NCI-H345 treated with DMSO at 0.1 percent for 48 hours (cell line): Measurements from ENCODE around the gene SASS6.

ENCODE experiments used
- DNase-seq: peaks from one replicate; lab custom pipeline; 2025; ENCODE audit not compliant: unreplicated experiment; lab: John Stamatoyannopoulos, UW

SASS6 gene

DNA sequence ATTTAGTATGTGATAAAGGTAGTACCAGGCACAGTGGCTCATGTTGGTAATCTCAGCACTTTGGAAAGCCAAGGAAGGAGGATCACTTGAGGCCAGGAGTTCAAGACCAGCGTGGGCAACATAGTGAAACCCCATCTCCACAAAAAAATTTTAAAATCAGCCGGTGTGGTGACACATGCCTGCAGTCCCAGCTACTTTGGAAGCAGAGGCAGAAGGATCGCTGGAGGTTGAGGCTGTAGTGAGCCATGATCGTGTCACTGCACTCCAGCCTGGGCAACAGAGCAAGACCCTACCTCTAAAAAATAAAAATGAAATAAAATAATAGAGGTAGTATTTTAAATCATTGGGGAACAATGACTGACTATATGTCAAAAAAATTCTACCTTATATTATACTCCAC lies 17.2 kb downstream of the SASS6 start:
- no peak for DNase-seq

DNA sequence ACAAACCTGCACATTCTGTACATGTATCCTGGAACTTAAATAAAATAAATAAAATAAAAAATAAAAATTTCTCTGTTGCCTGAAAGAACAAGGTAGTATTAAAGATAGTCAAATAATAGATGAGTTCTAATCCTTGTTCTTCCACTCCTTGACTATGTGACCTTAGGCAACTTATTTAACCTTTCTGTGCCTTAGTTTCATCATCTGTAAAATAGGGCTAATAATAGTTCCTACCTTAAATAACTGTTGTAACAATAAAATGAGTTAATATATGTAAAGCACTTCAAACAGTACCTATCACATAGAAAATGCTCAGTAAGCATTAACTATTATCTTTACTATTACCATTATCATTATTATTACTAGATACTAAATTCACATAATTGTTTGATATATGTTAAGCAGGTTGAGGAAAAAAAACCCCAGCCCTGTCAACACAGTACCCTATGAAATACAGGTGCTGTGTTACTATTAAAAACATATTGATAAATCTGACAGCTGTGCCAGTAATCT lies 23.1 kb downstream of the SASS6 start:
- no peak for DNase-seq

DNA sequence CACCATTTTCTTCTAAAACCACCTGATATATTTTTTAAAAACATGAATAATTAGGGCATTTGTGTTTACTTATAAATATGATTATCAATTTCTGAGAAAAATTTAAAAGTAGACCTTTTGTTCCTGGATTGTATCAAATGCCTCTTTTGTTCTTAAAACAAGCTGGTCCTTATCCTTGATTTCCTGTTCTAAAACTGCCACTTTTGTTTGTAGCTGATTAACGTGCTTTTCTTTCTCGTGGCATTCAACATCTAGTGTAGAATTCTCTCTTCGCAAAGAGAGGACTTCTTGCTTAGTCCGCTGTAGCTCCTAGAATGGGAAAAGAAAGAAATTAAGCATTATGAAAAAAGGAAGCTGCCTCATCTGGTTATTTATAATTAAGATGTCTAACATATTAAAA lies 25.0 kb downstream of the SASS6 start:
- no peak for DNase-seq

DNA sequence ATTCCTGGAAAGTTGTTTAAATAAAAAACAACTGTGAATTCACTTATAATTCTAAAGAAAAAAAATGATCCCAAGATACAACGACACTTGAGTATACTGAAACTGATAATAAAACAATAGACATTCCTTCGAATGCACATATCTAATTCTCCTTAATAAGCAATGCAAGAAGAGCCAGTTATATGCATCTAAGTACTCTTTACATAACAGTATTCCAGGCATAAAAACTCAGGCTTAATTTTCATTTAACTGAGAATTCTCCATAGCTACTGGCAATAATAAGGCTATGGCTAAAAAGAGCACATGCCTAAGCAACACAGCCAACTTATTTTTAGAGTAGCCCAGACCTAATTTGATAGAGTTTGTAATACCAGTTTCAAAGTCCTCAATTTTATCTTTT lies 31.2 kb downstream of the SASS6 start:
- no peak for DNase-seq

DNA sequence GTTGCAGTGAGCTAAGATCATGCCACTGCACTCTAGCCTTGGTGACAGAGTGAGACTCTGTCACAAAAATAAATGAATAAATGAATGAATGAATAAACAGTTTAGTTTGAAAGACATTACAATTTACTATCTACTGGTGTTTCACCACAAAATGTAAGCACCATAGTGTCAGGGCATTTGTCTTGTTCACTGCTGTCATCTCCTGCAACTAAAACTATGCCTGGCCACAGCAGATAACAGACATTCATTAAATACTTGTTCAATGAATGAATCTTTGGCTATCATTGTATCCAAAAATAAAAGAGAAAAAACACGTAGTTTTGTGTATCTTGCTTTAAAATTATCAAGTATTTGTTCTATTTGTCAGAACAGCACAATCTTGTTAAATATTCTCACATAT lies 32.5 kb downstream of the SASS6 start:
- DNase-seq = no peak

DNA sequence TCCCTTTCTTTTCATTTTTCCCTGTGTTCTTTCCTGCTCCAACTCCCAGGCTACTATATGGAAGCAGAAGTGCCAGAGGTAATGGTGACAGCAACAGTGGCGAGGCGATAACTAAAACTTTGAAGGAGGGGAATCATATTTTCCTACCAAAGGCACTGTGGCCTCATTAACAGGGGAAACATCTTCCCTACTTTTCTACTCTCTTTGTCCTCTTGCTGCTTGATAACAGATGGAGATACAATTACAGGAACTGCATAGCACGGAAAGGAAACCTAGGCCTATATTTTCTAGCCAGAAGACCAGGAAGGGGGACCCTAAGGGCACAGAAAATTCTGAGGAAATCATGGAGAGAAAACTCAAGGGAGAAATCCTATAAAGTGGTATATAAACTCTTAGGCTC lies 42.3 kb downstream of the SASS6 start:
- no peak for DNase-seq

DNA sequence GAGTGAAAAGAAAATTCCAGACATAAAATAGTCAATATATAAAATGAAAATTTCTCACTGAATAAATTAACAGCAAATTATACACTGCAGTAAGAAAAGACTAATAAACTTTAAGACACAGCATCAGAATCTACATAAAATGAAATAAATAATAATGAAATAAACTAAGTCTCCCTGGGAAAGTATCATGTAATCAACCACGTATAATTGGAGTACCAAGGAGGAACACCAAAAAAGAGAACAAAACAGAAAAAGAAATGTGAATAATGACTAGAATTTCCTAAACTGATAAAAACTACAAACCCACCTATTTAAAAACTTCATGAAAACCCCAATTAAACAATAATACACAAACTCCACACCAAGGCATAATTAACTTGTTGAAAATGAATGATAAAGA lies 43.6 kb downstream of the SASS6 start:
- no peak for DNase-seq

DNA sequence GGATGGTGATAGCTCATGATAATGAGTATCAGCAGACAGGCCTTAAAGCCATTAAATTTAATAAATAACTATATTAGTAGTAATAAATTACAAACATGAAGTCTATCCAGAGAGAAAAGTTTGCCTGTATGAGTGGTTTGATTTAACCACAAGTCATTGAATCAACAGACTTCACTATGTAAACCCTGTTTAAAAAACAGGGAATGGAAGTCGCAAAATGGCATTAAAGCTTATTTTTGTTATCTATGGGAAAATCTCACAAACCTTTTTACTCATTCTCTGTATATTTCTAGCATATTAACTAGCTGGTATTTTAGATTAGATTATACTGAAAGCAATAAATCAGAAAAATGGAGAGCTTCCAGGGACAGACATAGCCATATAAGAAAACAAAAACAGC lies 45.3 kb downstream of the SASS6 start:
- DNase-seq = no peak

DNA sequence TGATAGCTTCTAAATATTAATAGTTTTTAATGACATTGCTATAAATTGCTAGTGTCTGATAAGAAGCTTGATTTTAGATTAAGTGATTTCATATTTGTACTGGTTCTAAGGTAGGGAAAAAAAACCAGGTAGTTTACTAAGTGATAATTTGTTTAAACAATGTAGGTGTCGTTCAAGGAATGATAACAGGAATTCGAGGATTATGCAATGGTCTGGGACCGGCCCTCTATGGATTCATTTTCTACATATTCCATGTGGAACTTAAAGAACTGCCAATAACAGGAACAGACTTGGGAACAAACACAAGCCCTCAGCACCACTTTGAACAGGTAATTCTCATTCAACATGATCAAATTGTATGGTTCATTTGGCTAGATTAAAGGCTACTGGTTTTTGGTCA lies 52.4 kb downstream of the SASS6 start:
- no peak for DNase-seq

DNA sequence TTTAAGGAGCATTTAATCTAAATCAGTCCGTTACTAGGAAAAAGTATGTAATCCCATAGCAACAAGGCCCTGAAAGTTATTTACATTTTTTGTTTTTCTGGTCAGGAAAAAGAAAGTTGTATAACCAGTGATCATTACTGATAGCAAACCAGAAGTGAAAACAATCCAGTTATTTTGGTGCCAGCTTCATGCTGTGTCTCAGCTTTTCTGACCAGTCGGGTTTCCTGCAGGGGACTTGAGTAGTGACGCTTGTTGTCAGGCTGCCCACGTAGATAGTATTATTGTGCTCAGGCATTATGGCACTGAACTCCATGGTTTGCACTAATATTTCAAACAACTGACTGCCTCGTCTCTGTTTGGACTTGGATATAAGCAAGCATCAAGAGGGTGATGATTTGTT lies 55.2 kb downstream of the SASS6 start:
- DNase-seq = no peak

DNA sequence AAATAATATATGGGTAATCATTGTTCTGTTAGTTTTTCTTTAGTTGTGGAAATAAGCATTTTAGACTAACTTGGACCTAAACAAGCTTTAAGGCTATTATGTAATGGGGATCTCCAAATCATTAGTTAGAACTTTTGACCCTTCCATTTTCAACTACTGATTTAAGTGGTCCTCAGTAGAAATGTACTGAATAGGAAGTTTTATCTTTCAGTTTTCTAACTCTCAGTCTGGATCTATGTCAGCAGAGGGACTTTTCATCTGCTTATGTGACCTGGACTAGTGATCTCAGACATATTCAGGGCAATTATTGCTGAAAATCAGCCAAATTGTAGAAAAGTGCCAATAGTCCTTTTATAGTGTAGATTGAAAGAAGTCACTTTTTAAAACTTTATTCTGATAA lies 56.0 kb downstream of the SASS6 start:
- no peak for DNase-seq

DNA sequence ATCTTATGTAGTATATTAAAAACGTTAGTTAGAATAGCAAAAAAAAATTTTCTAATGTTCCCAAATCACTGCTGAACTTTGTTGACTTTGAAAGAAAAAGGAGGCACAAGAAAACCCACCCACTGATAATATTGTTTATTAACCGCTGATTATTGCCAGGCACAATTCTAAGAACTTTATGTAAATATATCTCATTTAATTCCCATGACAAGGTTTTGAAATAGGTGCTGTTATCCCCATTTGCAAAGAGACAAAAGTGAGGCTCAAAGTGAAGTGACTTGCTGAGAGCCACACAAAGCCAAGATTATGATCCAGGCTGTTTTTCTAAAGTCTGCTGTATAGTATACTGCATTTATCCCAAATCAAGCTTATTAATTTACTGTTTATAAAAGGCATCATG lies 56.4 kb downstream of the SASS6 start:
- no peak for DNase-seq

DNA sequence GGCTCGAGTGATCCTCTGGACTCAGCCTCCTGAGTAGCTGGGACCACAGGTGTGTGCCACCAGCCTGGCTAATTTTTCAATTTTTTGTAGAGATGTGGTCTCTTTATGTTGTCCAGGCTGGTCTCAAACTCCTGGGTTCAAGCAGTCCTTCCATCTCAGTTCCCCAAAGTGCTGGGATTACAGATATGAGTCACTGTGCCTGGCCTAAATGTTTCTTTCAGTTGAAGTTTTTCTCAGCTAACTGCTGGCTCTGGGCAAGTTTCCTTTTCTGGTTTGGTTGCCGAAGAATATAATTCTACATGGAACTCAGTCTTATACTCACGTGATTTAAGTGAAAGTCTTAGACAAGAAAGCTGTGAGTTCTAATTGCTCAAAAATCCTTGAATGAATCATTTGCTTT lies 57.0 kb downstream of the SASS6 start:
- DNase-seq = no peak

DNA sequence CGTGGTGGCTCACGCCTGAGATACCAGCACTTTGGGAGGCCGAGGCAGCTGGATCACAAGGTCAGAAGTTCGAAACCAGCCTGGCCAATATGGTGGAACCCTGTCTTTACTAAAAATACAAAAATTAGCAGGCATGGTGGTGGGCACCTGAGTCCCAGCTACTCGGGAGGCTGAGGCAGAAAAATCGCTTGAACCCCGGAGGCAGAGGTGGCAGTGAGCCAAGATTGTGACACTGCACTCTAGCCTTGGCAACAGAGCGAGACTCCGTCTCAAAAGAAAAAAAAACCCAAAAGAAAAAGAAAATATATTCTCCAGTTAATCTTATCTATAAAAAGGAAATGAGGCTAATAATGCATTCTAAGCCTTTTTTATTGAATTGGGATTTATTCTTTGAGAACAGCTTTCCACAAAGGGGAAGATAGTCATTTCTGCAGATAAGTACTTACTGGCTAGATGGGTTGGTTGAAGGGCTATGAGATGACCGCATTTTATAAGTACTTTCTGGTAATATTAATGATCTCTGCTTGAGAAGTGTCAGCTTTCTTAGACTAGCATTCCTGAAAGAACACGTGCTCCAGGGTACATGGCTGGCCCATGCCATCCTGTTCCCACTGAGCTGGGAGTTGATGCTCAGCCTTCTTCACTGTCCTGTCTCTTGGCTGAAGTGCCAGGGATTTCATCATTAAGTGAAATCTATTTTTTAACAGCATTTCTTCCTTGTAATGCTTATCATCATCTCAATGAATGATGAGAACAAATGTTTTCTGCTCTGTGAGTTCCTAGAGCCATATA lies 57.9 kb downstream of the SASS6 start:
- DNase-seq = no peak

DNA sequence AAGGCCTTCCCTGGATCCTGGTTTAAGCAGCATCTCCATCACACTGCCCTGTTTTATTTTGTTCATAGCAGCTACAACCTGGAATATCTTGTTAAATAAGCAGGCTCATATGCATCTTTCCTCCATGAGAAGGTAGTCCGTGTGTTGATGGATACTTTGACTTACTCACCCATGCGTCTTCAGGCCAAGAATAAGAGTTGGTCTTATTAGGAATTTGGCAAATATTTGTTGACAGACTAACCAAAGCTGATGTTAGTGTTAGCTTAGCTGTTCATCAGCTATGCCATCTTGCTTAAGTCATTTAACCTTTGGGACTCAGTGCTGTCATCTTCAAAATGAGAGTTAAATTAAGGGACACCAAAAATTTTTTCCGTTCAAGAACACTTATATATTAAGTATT lies 59.2 kb downstream of the SASS6 start:
- DNase-seq = no peak

DNA sequence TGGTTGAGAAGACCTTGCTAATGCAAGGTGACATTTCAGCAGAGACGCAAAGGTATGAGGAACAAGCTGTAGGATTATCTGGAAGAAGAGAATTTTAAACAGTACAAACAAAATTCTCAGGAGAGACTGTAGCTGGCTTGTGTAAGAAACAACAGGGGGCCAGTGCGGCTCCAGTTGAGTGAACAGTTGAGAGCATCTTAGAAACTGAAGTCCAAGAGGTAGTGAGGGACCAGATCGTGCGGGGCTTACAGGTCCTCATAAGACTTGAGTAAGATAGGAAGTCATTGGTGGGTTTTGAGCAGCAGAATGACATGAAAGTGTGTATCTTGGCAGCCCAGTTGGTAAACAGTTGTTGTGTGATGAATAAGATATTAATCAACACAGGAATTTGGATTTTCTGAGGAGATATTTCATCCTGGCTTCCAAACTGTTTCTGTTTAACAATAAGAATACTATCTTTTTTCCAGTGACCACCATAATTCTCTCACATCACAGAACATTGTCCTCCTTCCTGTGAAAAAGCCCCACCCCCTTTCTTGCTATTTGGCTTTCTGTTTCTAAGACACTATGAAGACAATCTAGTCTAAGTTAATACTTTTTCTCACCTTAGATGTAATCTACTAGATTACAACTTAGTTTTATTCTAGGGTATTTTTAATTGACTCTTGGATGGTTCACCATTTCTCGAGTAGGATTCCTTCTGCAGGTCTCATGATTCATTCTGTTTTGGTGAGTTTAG lies 62.4 kb downstream of the SASS6 start:
- DNase-seq = no peak

DNA sequence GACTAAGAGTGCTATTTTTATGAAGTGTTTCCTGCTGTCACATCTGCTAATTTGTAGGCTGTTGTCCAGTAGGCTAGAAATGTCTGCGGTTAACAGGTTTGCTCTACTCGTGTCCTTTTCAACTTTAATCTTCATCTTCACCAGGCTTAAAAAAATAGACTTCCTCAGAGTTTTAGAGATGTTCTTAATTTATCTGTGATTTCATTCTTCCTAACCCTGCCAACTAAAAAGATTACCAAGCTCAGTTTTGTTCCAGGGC lies 66.8 kb downstream of the SASS6 start:
- DNase-seq = no peak

DNA sequence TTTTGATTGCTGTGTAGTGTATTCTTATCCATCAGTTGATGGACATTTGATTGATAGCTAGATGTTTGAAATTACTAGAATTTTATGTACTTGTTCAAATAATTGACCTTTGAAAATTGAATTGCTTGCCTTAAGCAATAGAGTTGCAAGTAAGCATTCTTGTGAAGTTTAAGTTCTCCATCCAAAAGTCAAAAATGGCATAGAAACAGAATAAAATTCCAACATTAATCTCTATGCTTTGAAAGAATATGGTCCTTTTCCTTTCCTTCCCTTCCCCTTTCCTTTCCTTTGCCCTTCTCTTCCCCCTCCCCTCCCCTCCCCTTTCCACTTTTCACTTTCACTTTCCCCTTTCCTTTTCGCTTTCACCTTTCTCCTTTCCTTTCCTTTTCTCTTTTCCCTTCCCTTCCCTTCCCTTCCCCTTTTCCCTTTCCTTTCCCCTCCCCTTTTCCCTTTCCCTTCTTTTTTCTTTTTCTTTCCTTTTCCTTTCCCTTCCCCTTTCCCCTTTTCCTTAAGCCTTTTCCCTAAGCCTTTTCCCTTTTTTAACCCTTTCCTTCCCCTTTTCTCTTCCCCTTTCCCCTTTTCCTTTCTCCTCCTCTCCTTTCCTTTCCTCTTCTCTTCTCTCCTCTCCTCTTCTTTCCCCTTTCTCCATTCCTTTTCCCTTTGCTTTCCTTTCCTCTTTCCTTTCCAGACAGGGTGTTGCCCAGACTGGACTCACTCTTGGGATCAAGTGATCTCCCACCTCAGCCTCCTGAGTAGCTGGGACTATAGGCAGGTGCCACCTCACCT lies 67.4 kb downstream of the SASS6 start:
- no peak for DNase-seq

DNA sequence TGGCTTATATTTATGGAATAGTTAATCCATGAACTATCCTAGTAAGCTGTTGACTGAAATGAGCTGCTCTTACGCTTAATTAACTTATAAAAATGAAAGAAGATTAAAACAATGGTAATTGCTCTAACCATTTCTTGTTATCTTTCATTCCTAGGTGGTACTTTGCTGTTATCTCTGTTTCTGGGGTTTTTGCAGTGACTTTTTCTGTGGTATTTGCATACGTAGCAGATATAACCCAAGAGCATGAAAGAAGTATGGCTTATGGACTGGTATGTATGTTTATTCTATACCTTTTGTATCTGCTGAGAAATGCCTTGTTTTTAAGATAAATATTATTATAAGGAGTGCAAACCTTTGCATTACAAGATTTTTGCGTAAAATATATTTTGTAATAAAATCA lies 71.0 kb downstream of the SASS6 start:
- no peak for DNase-seq

DNA sequence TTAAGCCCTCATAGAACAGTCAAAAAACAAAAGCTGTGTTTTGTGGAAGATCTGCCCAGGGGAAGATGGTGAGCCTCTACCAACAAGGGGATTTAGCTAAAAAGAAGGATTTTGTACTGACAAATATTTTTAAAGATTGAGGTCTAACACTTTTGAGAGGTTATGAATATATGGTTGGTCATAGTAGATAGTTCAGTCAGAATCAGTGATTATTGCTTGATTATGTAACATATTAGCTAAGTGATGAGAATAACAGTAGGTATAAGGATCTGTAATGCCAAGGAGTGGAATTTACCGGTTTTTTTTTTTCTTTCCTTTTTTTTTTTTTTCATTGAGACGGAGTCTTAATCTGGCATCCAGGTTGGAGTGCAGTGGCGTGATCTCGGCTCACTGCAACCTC lies 79.0 kb downstream of the SASS6 start:
- no peak for DNase-seq

DNA sequence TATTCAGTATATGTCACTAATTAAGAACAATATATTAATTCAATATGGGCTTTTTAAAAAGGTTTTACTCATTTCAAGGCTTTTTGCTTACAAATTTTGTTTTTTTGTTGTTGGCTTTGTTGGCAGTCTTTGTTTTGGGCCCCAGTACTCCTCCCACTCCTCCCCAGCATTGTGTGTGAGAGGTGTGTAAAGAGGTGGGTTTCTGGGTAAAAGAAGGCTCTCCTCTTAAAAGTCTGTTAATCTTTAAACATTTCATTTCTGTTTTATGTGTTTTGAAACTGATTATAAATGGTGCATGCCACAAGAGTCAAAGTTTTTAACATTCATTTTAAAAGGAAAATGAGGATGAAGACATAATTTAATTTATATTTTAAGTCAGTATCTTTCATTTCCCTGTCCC lies 79.6 kb downstream of the SASS6 start:
- no peak for DNase-seq

DNA sequence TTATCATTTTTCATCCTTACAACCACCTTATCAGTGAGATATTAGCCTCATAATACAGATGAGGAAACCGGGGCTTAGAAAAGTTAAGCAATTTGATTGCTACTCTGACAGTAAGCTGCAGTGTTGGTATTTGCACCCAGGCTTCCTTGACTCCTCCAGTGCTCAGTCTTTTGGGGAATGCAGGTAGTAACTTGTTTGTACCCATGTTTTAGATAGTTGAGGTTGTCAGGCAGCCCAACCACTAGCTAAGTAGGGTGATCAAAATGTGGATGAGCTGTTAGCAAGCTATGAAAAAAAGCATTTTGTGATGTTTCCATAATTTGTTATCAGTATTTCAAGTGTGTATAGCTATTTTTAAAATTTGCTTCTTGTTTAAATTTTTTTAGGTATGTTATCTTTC lies 80.8 kb downstream of the SASS6 start:
- no peak for DNase-seq
